ENCODE results near the gene CDC42EP3.

Gene CDC42EP3

DNA sequence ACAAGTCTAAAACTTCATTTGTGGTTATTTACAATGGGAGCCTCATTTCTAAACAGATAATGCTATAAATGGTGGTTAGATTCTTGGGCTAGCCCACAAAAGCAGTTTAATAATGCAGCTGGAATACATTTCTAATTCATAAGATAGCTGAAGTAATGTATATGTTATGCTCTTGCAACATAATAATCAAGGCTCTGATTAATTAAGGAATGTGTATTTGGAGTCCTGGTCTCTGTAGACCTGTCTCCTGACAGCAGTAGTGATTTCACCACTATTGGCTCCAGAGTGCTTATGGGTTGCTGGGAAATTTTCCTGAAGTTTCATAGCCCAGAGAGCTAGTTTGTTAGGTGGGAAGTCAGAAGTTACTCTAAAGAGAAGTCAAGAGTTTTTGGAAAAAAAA is 21.3 kb upstream of the CDC42EP3 start:
- no peaks in the 10 kb centered on the region for H3K27me3 Mint-ChIP-seq
- peaks cover 2% of the 10 kb centered on the region for H3K4me1 Mint-ChIP-seq
- H3K27ac Mint-ChIP-seq = no peak overlapping the region
- no peak overlapping the region for H3K4me3 Mint-ChIP-seq
- H3K9me3 Mint-ChIP-seq = peaks cover 5% of the 10 kb centered on the region
- DNase-seq = no peak
- H3K36me3 Mint-ChIP-seq (ENCODE audit: low read depth) = no peaks in the 10 kb centered on the region
- no peak for ATAC-seq

DNA sequence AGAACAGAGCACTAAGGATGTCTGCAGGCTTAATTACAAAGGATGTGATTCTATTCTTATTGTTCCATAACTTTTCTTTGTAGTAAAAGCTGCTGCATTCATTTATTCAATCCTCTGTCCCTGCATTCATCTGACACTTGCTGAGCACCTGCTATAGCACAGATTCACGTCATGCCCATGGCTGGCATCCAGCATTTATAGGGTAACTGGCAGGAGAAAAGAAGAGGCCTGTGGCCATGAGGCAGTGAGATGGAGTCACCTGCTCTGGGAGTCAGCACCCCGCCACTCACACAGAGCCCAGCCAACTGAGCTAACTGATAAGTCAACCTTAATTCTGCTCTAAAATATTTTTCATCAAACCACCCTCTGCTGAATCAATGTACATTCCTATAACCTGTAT is 18.3 kb upstream of the CDC42EP3 start:
- Mint-ChIP-seq H3K27me3 (no peaks in the 10 kb centered on the region), H3K9me3 (peaks cover 5% of the 10 kb centered on the region), H3K4me3 (no peak overlapping the region), H3K36me3 (ENCODE audit: low read depth) (peaks cover 2% of the 10 kb centered on the region), H3K27ac (no peak overlapping the region), H3K4me1 (peaks cover 17% of the 10 kb centered on the region)
- ATAC-seq (no peak), DNase-seq (no peak)

DNA sequence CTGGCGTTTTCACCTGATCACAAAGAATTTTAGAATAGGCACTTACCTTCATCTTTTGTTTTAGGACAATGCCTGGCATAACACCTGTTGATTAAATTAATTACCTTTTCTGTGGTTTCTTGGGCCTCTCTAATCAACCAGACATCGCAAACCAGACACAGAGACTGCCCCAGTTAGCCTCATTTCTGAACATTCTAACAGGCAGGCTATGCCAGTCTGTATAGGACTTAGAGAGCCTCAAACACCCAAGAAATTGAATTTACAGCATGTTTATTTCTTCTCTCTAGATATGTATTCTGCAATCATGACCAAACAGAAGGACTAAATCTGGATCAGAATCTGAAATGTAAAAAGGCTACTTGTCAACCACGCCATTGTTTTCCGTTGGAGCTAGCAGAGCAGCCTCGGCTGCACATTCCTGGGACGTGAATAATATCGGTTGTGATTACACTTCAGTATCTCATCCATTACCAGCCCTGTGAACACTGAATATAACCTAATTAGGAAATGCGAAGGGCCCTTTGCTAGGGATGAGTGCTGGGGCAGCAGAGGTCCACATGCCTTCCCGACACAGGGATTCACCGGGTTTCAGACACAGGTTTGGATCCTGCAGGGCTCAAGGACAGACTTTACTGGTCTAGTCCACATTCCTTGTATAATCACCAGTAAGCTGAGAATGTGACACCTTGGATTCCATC is 17.5 kb upstream of the CDC42EP3 start:
- Mint-ChIP-seq H3K27ac (no peak overlapping the region), H3K4me1 (peaks cover 24% of the 10 kb centered on the region)
- DNase-seq = no peak

DNA sequence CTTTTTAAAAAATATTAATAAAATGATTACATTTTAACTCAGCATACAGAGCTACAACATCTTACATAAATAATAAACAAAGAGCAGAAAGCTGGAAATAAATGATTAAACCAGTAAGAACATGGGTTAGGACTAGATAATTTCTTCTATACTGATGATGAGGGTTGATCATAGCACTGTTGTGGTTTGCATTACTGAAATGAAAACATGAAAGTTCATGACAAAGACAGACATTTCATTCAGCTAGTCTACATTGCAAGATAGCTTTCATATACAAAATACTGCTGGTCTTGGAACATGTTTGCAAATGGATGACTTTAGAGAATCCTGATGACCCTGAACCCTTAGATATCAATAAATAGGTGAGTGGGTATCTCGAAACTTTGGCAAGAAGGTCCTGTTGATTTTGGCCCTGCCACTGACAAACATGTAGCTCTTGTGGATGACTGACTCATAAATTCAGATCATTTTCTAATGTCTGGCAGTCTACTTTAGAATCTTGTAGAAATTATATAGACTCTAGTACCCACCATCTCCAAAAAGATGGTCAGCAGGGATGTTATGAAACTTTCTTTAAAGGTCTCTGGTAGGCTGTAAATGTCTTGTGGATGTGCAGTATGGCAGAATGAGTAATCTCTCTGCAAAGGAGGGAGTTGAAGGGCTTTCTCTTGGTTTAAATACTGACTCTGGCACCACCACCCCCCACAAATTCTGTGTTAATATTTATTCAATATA is 15.5 kb upstream of the CDC42EP3 start:
- ATAC-seq (peak; percentile 60), DNase-seq (no peak)
- H3K4me1 Mint-ChIP-seq = peaks cover 43% of the 10 kb centered on the region
- no peak overlapping the region for H3K4me3 Mint-ChIP-seq
- H3K9me3 Mint-ChIP-seq = peaks cover 12% of the 10 kb centered on the region
- peaks cover 2% of the 10 kb centered on the region for H3K36me3 Mint-ChIP-seq (ENCODE audit: low read depth)
- H3K27ac Mint-ChIP-seq = no peak overlapping the region
- H3K27me3 Mint-ChIP-seq = no peaks in the 10 kb centered on the region

More for the DNA sequence above, 17.5 kb upstream of the CDC42EP3 start:
- H3K36me3 Mint-ChIP-seq (ENCODE audit: low read depth) = peaks cover 2% of the 10 kb centered on the region
- no peak for ATAC-seq
- peaks cover 5% of the 10 kb centered on the region for H3K9me3 Mint-ChIP-seq
- no peak overlapping the region for H3K4me3 Mint-ChIP-seq
- H3K27me3 Mint-ChIP-seq = no peaks in the 10 kb centered on the region

DNA sequence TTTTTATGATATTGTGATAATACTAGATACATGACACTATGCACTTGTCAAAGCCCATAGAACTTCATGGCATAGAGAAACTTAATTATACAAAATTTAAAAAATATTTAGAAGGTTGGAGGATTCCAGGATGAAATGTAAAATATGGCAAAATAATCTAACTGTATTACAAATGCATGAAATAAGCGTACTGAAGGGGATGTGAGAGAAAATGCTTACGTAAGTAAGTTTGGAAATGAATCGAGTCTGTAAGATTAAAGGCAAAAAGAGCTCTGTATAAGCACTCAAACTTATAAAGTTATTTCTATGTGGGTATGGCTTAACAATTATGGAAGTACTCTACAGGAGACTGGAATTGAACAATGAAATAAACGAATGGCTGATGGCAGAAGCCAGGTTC is 13.4 kb upstream of the CDC42EP3 start:
- H3K4me3 Mint-ChIP-seq = no peak overlapping the region
- peaks cover 2% of the 10 kb centered on the region for H3K36me3 Mint-ChIP-seq (ENCODE audit: low read depth)
- no peak overlapping the region for H3K27ac Mint-ChIP-seq
- peaks cover 43% of the 10 kb centered on the region for H3K4me1 Mint-ChIP-seq
- no peaks in the 10 kb centered on the region for H3K27me3 Mint-ChIP-seq
- DNase-seq (no peak), ATAC-seq (no peak)
- H3K9me3 Mint-ChIP-seq = peaks cover 12% of the 10 kb centered on the region

DNA sequence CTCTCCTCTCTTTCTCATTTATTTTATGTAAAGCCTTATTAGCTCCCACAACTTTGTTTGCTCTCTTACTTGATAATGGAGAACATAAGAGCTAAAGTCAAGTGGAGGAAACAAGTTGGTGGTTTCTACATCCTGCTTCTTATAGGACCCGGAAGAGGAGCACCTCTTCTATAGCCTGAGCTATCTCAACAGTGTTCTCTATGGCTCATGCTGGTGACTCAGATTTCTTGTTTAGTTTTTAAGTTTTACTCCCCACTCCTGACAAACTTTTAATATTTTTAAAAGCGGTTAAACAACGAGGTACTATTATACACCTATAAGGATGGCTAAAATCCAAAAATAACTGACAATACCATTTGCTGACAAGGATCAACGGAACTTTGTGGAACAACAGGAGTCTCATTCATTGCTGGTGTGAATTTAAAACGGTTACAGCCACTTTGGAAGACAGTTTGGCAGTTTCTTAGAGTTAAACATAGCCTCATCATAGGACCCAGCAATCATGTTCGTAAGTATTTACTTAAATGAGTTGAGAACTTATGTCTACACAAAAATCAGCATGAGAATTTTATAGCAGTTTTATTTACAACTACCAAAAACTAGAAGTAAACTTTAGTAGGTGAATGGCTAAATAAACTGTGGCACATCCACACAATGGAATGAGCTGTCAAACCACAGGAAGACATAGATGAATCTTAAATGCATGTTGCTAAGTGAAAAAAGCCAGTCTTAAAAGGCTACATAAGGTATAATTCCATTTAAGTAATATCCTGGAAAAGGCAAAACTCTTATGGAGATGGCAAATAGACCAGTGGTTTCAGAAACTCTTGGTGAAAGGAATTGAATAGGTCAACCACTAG is 12.7 kb upstream of the CDC42EP3 start:
- H3K27me3 Mint-ChIP-seq = no peaks in the 10 kb centered on the region
- H3K36me3 Mint-ChIP-seq (ENCODE audit: low read depth) = peaks cover 2% of the 10 kb centered on the region
- H3K4me1 Mint-ChIP-seq = peaks cover 43% of the 10 kb centered on the region
- DNase-seq (no peak), ATAC-seq (peak; percentile 85)
- H3K27ac Mint-ChIP-seq = peak overlapping the region; percentile 85
- peaks cover 12% of the 10 kb centered on the region for H3K9me3 Mint-ChIP-seq
- no peak overlapping the region for H3K4me3 Mint-ChIP-seq

DNA sequence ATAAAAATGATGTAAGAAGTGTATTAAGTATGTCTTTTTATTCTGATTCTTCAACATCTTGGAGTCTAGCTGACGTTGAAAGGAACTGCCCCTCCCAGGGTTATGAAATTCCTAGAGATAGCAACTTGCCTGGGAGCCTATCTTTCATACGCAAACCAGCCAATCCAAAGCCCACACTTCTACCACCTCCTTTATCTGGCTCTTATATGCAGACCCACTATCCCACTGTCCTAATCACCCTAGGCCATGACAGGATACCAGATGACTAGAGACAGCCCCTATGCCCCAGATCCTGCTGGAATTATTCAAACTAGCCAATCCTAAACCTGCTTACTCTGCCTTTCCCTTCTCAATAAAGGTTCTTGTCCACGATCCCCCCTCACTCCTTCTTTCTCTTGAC is 11.8 kb upstream of the CDC42EP3 start:
- peaks cover 8% of the 10 kb centered on the region for H3K9me3 Mint-ChIP-seq
- DNase-seq = no peak
- peaks cover 43% of the 10 kb centered on the region for H3K4me1 Mint-ChIP-seq
- no peak for ATAC-seq
- H3K4me3 Mint-ChIP-seq = no peak overlapping the region
- peaks cover 2% of the 10 kb centered on the region for H3K36me3 Mint-ChIP-seq (ENCODE audit: low read depth)
- no peaks in the 10 kb centered on the region for H3K27me3 Mint-ChIP-seq
- H3K27ac Mint-ChIP-seq = peak overlapping the region; percentile 85

DNA sequence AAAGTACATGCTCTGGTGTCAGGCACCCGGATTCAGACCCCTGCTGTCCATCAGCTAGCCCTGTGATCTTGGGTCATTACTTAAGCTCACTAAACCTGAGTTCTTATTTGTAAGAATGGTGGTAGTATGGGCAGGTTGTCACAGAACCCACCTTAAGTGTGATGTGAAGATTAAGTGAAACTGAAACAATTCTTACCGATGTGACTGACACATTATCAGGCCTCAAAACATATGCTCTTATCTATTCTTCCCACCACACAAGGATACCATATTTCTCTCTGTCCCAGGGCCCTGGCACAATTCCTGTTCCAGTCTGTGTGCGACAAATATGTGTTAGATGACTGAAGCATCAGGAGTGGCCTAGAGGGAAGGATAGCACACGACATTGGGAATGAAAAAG is 11.0 kb upstream of the CDC42EP3 start:
- Mint-ChIP-seq H3K36me3 (ENCODE audit: low read depth) (peaks cover 2% of the 10 kb centered on the region), H3K4me3 (no peak overlapping the region), H3K4me1 (peaks cover 38% of the 10 kb centered on the region), H3K27ac (peak overlapping the region; percentile 71), H3K27me3 (no peaks in the 10 kb centered on the region), H3K9me3 (peaks cover 7% of the 10 kb centered on the region)
- ATAC-seq = no peak
- DNase-seq = no peak

DNA sequence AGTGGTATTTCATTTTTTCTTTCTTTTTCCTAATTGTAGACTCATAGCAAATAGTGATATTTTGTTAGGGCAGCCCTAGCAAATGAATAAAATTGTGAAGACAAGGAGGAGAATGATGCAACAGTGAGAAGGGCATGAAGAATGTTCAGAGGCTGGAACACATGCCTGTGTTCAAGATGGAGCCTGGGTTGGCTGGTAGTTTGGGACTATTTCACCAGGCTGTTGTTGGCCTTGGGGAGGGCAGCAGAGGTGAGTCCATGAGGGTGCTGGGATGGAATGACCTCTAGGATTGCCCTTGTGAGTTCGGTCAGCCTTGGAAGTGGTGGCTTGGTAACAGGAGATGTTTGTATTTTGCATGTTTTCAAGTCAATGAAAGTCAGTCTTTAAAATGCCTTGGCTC is 10.1 kb upstream of the CDC42EP3 start:
- ATAC-seq (no peak), DNase-seq (no peak)
- peaks cover 33% of the 10 kb centered on the region for H3K4me1 Mint-ChIP-seq
- H3K9me3 Mint-ChIP-seq = peaks cover 7% of the 10 kb centered on the region
- H3K27me3 Mint-ChIP-seq = no peaks in the 10 kb centered on the region
- peaks cover 2% of the 10 kb centered on the region for H3K36me3 Mint-ChIP-seq (ENCODE audit: low read depth)
- H3K27ac Mint-ChIP-seq = no peak overlapping the region
- no peak overlapping the region for H3K4me3 Mint-ChIP-seq

DNA sequence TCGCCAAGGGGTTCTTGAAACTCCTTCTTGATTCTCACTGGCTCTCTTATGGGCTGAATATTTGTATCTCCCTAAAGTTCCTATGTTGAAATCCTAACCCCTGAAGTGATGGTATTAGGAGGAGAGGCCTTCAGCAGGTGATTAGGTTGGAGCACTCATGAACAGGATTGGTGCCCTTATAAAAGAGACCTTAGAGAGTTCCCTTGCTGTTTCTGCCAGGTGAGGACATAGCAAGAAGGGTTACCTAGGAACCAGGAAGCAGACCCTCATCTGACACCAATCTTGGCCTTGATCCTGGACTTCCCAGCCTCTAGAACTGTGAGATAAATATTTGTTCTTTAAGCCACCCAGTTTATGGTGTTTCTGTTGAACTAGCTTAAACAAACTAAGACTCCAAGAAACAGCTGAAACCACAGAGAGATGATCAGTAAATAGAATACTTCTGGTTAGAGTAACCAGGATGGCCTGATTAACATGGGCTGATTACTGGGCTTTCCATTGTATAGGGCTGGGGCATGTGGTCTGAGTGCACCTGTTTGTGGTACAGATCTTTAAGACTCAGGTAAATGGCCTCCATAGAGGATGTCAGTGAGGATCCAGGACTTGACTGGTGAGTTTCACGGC is 7.7 kb upstream of the CDC42EP3 start:
- DNase-seq (no peak), ATAC-seq (no peak)
- Mint-ChIP-seq H3K27me3 (no peaks in the 10 kb centered on the region), H3K36me3 (ENCODE audit: low read depth) (no peaks in the 10 kb centered on the region), H3K9me3 (peaks cover 7% of the 10 kb centered on the region), H3K4me3 (no peak overlapping the region), H3K27ac (no peak overlapping the region), H3K4me1 (peaks cover 40% of the 10 kb centered on the region)

DNA sequence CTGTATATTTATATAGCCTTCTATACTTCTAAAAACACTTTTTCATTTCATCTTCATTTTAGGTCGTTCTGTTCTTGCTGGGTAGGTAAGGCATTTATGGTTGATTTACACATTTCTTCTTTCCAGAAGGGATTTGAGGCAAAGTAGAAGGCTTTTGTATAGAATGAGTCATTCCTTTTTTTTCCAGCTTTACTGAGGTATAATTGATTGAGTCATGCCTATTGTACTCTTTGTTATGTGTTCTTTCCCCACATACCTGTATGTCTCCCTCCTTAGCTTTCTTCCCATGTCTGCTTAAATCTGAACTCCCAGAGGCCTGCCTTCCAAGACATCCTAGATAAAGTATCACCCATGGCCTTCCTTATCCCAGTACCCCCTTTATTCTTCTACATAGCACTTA is 4.8 kb upstream of the CDC42EP3 start:
- Mint-ChIP-seq H3K27ac (no peak overlapping the region), H3K27me3 (no peaks in the 10 kb centered on the region), H3K36me3 (ENCODE audit: low read depth) (no peaks in the 10 kb centered on the region), H3K4me3 (no peak overlapping the region), H3K4me1 (peaks cover 24% of the 10 kb centered on the region), H3K9me3 (no peaks in the 10 kb centered on the region)
- ATAC-seq (no peak), DNase-seq (no peak)

DNA sequence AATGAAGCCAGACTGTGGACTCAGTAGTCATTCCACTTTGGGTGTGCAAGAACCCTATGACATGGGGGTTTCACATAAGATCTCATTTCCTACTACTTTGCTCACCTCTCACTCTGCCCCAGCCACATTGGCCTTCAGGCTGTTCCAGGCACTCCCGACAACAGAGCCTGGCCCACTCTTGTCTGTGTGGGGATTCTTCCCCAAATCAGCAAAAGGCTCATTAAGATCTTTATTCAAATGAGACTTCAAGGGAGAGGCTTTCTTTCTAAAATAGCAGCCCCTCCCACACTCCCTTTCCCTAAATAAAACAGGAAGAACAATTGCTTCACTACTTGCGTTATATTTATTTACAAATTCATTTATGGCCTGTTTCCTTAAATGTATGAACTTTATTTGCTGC is 3.5 kb upstream of the CDC42EP3 start:
- Mint-ChIP-seq H3K9me3 (no peaks in the 10 kb centered on the region), H3K4me3 (no peak overlapping the region), H3K27me3 (no peaks in the 10 kb centered on the region), H3K27ac (no peak overlapping the region), H3K4me1 (peaks cover 31% of the 10 kb centered on the region), H3K36me3 (ENCODE audit: low read depth) (peaks cover 3% of the 10 kb centered on the region)
- ATAC-seq = no peak
- DNase-seq = no peak

DNA sequence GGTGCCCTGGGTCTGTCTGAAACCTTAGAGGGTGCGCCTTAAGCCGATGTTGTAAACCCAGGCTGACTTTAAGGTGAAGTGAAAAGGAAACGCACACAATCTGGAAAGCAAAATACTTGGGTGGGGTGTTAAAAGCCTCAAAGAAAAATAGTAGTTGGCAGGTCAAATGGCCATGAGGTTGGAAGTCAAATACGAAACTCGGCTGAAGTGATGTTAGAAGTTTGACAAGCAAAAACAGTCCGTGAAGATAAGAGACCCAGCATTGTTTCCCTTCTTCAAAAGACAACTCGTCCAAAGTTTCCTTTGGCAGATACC is 1.4 kb upstream of the CDC42EP3 start:
- DNase-seq (no peak), ATAC-seq (no peak)
- Mint-ChIP-seq H3K27ac (peak overlapping the region; percentile 75), H3K4me1 (peaks cover 52% of the 10 kb centered on the region), H3K9me3 (no peaks in the 10 kb centered on the region), H3K27me3 (no peaks in the 10 kb centered on the region), H3K36me3 (ENCODE audit: low read depth) (peaks cover 9% of the 10 kb centered on the region), H3K4me3 (peak overlapping the region; percentile 89)

DNA sequence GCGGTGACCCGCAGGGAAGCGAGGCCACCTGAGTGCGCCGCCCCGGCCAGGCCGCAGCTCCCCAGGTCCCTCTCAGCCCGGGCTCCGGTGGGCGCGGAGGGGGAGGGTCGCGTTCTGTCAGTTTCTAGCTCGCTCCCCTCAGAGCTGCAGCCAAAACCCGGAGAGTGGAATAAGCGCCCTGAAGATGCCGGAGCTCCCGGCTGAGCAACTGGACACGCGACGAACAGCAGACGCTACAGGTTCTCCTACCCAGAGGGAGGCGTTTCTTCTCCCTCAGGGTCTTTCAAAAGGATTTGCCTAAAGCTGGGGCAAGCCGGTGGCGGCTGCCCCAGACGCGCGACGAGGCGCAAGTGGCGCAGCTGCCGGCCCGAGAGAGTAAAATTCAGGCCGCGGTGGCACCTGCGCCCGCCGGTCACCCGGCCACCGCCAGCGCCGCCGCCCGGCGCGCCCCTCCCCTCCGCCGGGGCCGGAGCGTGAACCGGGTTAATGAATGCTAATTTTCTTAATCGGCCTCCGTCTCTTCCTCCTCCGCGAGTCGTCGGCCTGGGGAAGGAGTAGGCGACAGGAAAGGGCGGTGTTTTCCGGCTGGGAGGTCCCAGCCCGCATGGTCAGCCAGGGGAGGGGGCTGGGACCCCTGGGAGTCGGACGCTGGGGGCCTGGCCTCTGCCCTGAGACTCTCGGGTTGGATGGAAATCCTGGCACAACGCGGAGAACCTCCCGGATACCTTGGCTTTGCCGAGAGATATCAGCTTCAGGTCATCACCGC is 845 bp upstream of the CDC42EP3 start:
- H3K27ac Mint-ChIP-seq = peak overlapping the region; percentile 75
- peaks cover 9% of the 10 kb centered on the region for H3K36me3 Mint-ChIP-seq (ENCODE audit: low read depth)
- peak overlapping the region; percentile 89 for H3K4me3 Mint-ChIP-seq
- H3K9me3 Mint-ChIP-seq = no peaks in the 10 kb centered on the region
- peaks cover 55% of the 10 kb centered on the region for H3K4me1 Mint-ChIP-seq
- DNase-seq (peak; percentile 77), ATAC-seq (peak; percentile 39)
- H3K27me3 Mint-ChIP-seq = no peaks in the 10 kb centered on the region
